ENCODE results near the gene RARB.

The RARB gene

GRCh38 chr3:25555695-25556437 lies 127.8 kb downstream of the RARB start:
- H3K36me3 ChIP-seq (ENCODE audit: control insufficient read depth in 1 of 2, insufficient read depth in 2 of 2, low read length in 2 of 2), result no peaks in the 10 kb centered on the region
- H3K27ac ChIP-seq (ENCODE audit: low read depth, low read length), result no peak overlapping the region
- no peak overlapping the region for H3K9ac ChIP-seq (ENCODE audit: low read depth in 1 of 2, low read length in 2 of 2)
- H3K27me3 ChIP-seq (ENCODE audit: control insufficient read depth in 1 of 2, insufficient read depth in 2 of 2, low read length in 2 of 2), result peaks cover 0 to 4% of the 10 kb centered on the region in 2 donors
- H3K4me3 ChIP-seq (ENCODE audit: low read depth in 1 of 2, low read length in 2 of 2), result no peak overlapping the region
- H3K9me3 ChIP-seq (ENCODE audit: control insufficient read depth in 1 of 2, low read length in 2 of 2), result no peaks in the 10 kb centered on the region
- H3K4me1 ChIP-seq (ENCODE audit: control insufficient read depth in 1 of 2, insufficient read depth in 2 of 2, low read length in 2 of 2), result no peaks in the 10 kb centered on the region

- no peak overlapping the region for H3K9ac ChIP-seq (ENCODE audit: low read depth in 1 of 2, low read length in 2 of 2)
- H3K27me3 ChIP-seq (ENCODE audit: control insufficient read depth in 1 of 2, insufficient read depth in 2 of 2, low read length in 2 of 2), result peaks cover 0 to 4% of the 10 kb centered on the region in 2 donors
- no peak overlapping the region for H3K4me3 ChIP-seq (ENCODE audit: low read depth in 1 of 2, low read length in 2 of 2)
- H3K4me1 ChIP-seq (ENCODE audit: control insufficient read depth in 1 of 2, insufficient read depth in 2 of 2, low read length in 2 of 2), result no peaks in the 10 kb centered on the region
- H3K27ac ChIP-seq (ENCODE audit: low read depth, low read length), result no peak overlapping the region
- no peaks in the 10 kb centered on the region for H3K36me3 ChIP-seq (ENCODE audit: control insufficient read depth in 1 of 2, insufficient read depth in 2 of 2, low read length in 2 of 2)
- no peaks in the 10 kb centered on the region for H3K9me3 ChIP-seq (ENCODE audit: control insufficient read depth in 1 of 2, low read length in 2 of 2)
These were observed 128.4 kb downstream of the RARB start for GRCh38 chr3:25556447-25556846.

GRCh38 chr3:25557694-25558093 lies 129.6 kb downstream of the RARB start:
- Histone ChIP-seq H3K9me3 (ENCODE audit: control insufficient read depth in 1 of 2, low read length in 2 of 2) (no peaks in the 10 kb centered on the region), H3K36me3 (ENCODE audit: control insufficient read depth in 1 of 2, insufficient read depth in 2 of 2, low read length in 2 of 2) (no peaks in the 10 kb centered on the region), H3K27ac (ENCODE audit: low read depth, low read length) (no peak overlapping the region), H3K9ac (ENCODE audit: low read depth in 1 of 2, low read length in 2 of 2) (no peak overlapping the region), H3K4me1 (ENCODE audit: control insufficient read depth in 1 of 2, insufficient read depth in 2 of 2, low read length in 2 of 2) (no peaks in the 10 kb centered on the region), H3K27me3 (ENCODE audit: control insufficient read depth in 1 of 2, insufficient read depth in 2 of 2, low read length in 2 of 2) (peaks cover 0 to 4% of the 10 kb centered on the region in 2 donors), H3K4me3 (ENCODE audit: low read depth in 1 of 2, low read length in 2 of 2) (no peak overlapping the region)

GRCh38 chr3:25558121-25558520 lies 130.1 kb downstream of the RARB start:
- Histone ChIP-seq H3K9ac (ENCODE audit: low read depth in 1 of 2, low read length in 2 of 2) (no peak overlapping the region), H3K36me3 (ENCODE audit: control insufficient read depth in 1 of 2, insufficient read depth in 2 of 2, low read length in 2 of 2) (no peaks in the 10 kb centered on the region), H3K4me1 (ENCODE audit: control insufficient read depth in 1 of 2, insufficient read depth in 2 of 2, low read length in 2 of 2) (no peaks in the 10 kb centered on the region), H3K4me3 (ENCODE audit: low read depth in 1 of 2, low read length in 2 of 2) (no peak overlapping the region), H3K9me3 (ENCODE audit: control insufficient read depth in 1 of 2, low read length in 2 of 2) (no peaks in the 10 kb centered on the region), H3K27ac (ENCODE audit: low read depth, low read length) (no peak overlapping the region), H3K27me3 (ENCODE audit: control insufficient read depth in 1 of 2, insufficient read depth in 2 of 2, low read length in 2 of 2) (peaks cover 0 to 4% of the 10 kb centered on the region in 2 donors)

GRCh38 chr3:25558796-25559195 lies 130.7 kb downstream of the RARB start:
- H3K27me3 ChIP-seq (ENCODE audit: control insufficient read depth in 1 of 2, insufficient read depth in 2 of 2, low read length in 2 of 2), result peaks cover 0 to 4% of the 10 kb centered on the region in 2 donors
- no peaks in the 10 kb centered on the region for H3K4me1 ChIP-seq (ENCODE audit: control insufficient read depth in 1 of 2, insufficient read depth in 2 of 2, low read length in 2 of 2)
- H3K4me3 ChIP-seq (ENCODE audit: low read depth in 1 of 2, low read length in 2 of 2), result no peak overlapping the region
- H3K36me3 ChIP-seq (ENCODE audit: control insufficient read depth in 1 of 2, insufficient read depth in 2 of 2, low read length in 2 of 2), result no peaks in the 10 kb centered on the region
- H3K9ac ChIP-seq (ENCODE audit: low read depth in 1 of 2, low read length in 2 of 2), result no peak overlapping the region
- H3K9me3 ChIP-seq (ENCODE audit: control insufficient read depth in 1 of 2, low read length in 2 of 2), result no peaks in the 10 kb centered on the region
- H3K27ac ChIP-seq (ENCODE audit: low read depth, low read length), result no peak overlapping the region

- no peaks in the 10 kb centered on the region for H3K27me3 ChIP-seq (ENCODE audit: control insufficient read depth in 1 of 2, insufficient read depth in 2 of 2, low read length in 2 of 2)
- no peaks in the 10 kb centered on the region for H3K4me1 ChIP-seq (ENCODE audit: control insufficient read depth in 1 of 2, insufficient read depth in 2 of 2, low read length in 2 of 2)
- no peaks in the 10 kb centered on the region for H3K9me3 ChIP-seq (ENCODE audit: control insufficient read depth in 1 of 2, low read length in 2 of 2)
- H3K4me3 ChIP-seq (ENCODE audit: low read depth in 1 of 2, low read length in 2 of 2), result no peak overlapping the region
- H3K9ac ChIP-seq (ENCODE audit: low read depth in 1 of 2, low read length in 2 of 2), result no peak overlapping the region
- H3K27ac ChIP-seq (ENCODE audit: low read depth, low read length), result no peak overlapping the region
- H3K36me3 ChIP-seq (ENCODE audit: control insufficient read depth in 1 of 2, insufficient read depth in 2 of 2, low read length in 2 of 2), result no peaks in the 10 kb centered on the region
These were observed 135.5 kb downstream of the RARB start for GRCh38 chr3:25563601-25564000.

GRCh38 chr3:25564075-25564474 lies 136.0 kb downstream of the RARB start:
- H3K27ac ChIP-seq (ENCODE audit: low read depth, low read length), result no peak overlapping the region
- H3K4me1 ChIP-seq (ENCODE audit: control insufficient read depth in 1 of 2, insufficient read depth in 2 of 2, low read length in 2 of 2), result no peaks in the 10 kb centered on the region
- no peak overlapping the region for H3K4me3 ChIP-seq (ENCODE audit: low read depth in 1 of 2, low read length in 2 of 2)
- H3K9me3 ChIP-seq (ENCODE audit: control insufficient read depth in 1 of 2, low read length in 2 of 2), result no peaks in the 10 kb centered on the region
- H3K27me3 ChIP-seq (ENCODE audit: control insufficient read depth in 1 of 2, insufficient read depth in 2 of 2, low read length in 2 of 2), result no peaks in the 10 kb centered on the region
- H3K9ac ChIP-seq (ENCODE audit: low read depth in 1 of 2, low read length in 2 of 2), result no peak overlapping the region
- no peaks in the 10 kb centered on the region for H3K36me3 ChIP-seq (ENCODE audit: control insufficient read depth in 1 of 2, insufficient read depth in 2 of 2, low read length in 2 of 2)

GRCh38 chr3:25565807-25566206 lies 137.7 kb downstream of the RARB start:
- H3K36me3 ChIP-seq (ENCODE audit: control insufficient read depth in 1 of 2, insufficient read depth in 2 of 2, low read length in 2 of 2), result no peaks in the 10 kb centered on the region
- H3K27me3 ChIP-seq (ENCODE audit: control insufficient read depth in 1 of 2, insufficient read depth in 2 of 2, low read length in 2 of 2), result no peaks in the 10 kb centered on the region
- H3K4me1 ChIP-seq (ENCODE audit: control insufficient read depth in 1 of 2, insufficient read depth in 2 of 2, low read length in 2 of 2), result no peaks in the 10 kb centered on the region
- H3K9ac ChIP-seq (ENCODE audit: low read depth in 1 of 2, low read length in 2 of 2), result no peak overlapping the region
- H3K9me3 ChIP-seq (ENCODE audit: control insufficient read depth in 1 of 2, low read length in 2 of 2), result no peaks in the 10 kb centered on the region
- no peak overlapping the region for H3K27ac ChIP-seq (ENCODE audit: low read depth, low read length)
- no peak overlapping the region for H3K4me3 ChIP-seq (ENCODE audit: low read depth in 1 of 2, low read length in 2 of 2)

GRCh38 chr3:25566358-25566920 lies 138.4 kb downstream of the RARB start:
- H3K27ac ChIP-seq (ENCODE audit: low read depth, low read length), result no peak overlapping the region
- H3K9me3 ChIP-seq (ENCODE audit: control insufficient read depth in 1 of 2, low read length in 2 of 2), result no peaks in the 10 kb centered on the region
- no peak overlapping the region for H3K4me3 ChIP-seq (ENCODE audit: low read depth in 1 of 2, low read length in 2 of 2)
- H3K36me3 ChIP-seq (ENCODE audit: control insufficient read depth in 1 of 2, insufficient read depth in 2 of 2, low read length in 2 of 2), result no peaks in the 10 kb centered on the region
- H3K27me3 ChIP-seq (ENCODE audit: control insufficient read depth in 1 of 2, insufficient read depth in 2 of 2, low read length in 2 of 2), result no peaks in the 10 kb centered on the region
- no peak overlapping the region for H3K9ac ChIP-seq (ENCODE audit: low read depth in 1 of 2, low read length in 2 of 2)
- no peaks in the 10 kb centered on the region for H3K4me1 ChIP-seq (ENCODE audit: control insufficient read depth in 1 of 2, insufficient read depth in 2 of 2, low read length in 2 of 2)

- Histone ChIP-seq H3K4me3 (ENCODE audit: low read depth in 1 of 2, low read length in 2 of 2) (no peak overlapping the region), H3K27me3 (ENCODE audit: control insufficient read depth in 1 of 2, insufficient read depth in 2 of 2, low read length in 2 of 2) (no peaks in the 10 kb centered on the region), H3K36me3 (ENCODE audit: control insufficient read depth in 1 of 2, insufficient read depth in 2 of 2, low read length in 2 of 2) (no peaks in the 10 kb centered on the region), H3K27ac (ENCODE audit: low read depth, low read length) (no peak overlapping the region), H3K9ac (ENCODE audit: low read depth in 1 of 2, low read length in 2 of 2) (no peak overlapping the region), H3K4me1 (ENCODE audit: control insufficient read depth in 1 of 2, insufficient read depth in 2 of 2, low read length in 2 of 2) (no peaks in the 10 kb centered on the region), H3K9me3 (ENCODE audit: control insufficient read depth in 1 of 2, low read length in 2 of 2) (no peaks in the 10 kb centered on the region)
These were observed 139.3 kb downstream of the RARB start for GRCh38 chr3:25567388-25567787.
